Fibroblast of the aortic adventitia (primary cell): ENCODE data around the gene MGP. TPM values are rescaled to one million over a fixed set of nuclear protein-coding genes. Genes with fewer than 3 reads are reported as not detected.
A peak's percentile ranks its signal among the peaks of the same experiment; 100 is the strongest.

Experiments used
- DNase-seq: peaks from one replicate; pipeline ENCODE4 v3.0.0-alpha.2; 2010; ENCODE audit warnings: low read depth
- H3K4me3 ChIP-seq: 2 replicates; pipeline ENCODE4 v1.5.1; 2011; ENCODE audit warnings: low read depth, mild to moderate bottlenecking, control low read depth, low read length, moderate library complexity
- CTCF ChIP-seq: IDR thresholded peaks from 2 replicates; pipeline ENCODE4 v1.5.1; 2011; ENCODE audit warnings: mild to moderate bottlenecking, low read length, control low read depth, inconsistent platforms; ENCODE audit not compliant: insufficient read depth
- total RNA-seq: library from RNA; depleted of rRNA; stranded (reverse); fragments of >200 nt; gene quantifications from 2 replicates; pipeline ENCODE4 v1.2.3, GENCODE V29; 2012; ENCODE audit warnings: low replicate concordance

MGP gene
- total RNA-seq, 1 donor: 223 TPM

GRCh38 chr12:14873440-14874185 is 12.0 kb downstream of the MGP start:
- DNase-seq: no peak
- TF ChIP-seq CTCF: no peak

DNA sequence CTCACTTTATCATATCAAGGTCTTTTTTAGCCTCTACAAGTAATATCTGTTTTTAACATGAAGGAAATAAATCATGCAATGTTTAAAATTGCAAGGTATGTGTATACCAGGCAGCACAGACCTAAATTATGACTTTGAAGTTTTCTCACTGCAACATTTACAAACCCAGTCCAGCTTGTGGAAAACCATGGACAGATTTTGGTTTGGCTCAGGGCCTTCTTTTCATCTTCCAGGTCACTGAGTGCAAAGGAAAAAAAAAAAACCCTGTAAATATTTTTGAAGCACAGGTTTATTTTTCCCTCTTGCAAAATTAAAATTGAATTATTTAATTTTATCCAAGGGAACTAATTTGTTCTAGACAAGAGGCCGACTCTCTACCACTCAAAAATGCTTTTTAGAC is 13.8 kb downstream of the MGP start:
- no peak for DNase-seq
- TF ChIP-seq CTCF: no peak
- H3K4me3 ChIP-seq: no peak overlapping the region

More at GRCh38 chr12:14873440-14874185, 12.0 kb downstream of the MGP start:
- no peak overlapping the region for H3K4me3 ChIP-seq

- no peak for TF ChIP-seq CTCF
- H3K4me3 ChIP-seq: no peak overlapping the region
- DNase-seq: no peak
These were observed 14.4 kb downstream of the MGP start for GRCh38 chr12:14871247-14871646.

DNA sequence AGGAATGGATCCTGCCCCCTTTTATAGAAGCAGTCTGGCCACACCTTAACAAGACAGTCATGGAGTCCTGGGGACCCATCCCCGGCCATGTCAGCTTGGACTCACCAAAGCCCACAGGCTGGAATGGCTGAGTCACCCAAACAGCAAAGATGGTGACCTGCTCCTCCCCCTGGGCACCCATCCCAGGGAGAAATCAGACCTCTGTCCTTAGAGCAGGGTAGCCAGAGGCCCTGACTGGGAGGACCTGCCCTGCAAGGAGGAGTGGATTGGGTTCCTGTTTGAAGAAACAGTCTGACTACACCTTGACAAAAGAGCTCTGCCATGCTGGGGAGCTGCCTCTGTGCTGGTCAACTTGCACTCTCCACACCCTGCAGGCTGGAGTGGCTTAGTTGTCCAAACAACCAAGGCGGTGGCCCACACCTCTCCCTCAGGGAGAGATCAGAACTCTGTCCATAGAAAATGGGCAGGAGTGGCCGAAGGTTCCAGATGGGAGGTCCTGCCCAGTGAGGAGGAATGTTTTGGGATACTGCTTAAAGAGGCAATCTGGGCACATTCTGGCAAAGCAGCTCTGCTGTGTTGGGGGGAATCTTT is 16.6 kb downstream of the MGP start:
- H3K4me3 ChIP-seq: no peak overlapping the region
- DNase-seq: peak; percentile 34
- TF ChIP-seq CTCF: no peak

DNA sequence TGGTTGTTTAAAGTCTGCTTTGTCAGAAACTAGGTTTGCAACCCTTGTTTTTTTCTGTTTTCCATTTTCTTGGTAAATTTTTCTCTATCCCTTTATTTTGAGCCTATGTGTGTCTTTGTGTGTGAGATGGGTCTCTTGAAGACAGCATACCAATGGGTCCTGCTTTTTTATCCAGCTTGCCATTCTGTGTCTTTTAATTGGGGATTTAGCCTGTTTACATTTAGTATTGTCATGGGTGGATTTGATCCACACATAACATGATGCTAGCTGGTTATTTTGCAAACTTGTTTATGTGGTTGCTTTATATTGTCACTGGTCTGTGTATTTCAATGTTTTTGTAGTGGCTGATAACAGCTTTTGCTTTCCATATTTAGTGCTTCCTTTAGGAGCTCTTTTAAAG is 25.2 kb downstream of the MGP start:
- H3K4me3 ChIP-seq: no peak overlapping the region
- DNase-seq: no peak
- no peak for TF ChIP-seq CTCF

DNA sequence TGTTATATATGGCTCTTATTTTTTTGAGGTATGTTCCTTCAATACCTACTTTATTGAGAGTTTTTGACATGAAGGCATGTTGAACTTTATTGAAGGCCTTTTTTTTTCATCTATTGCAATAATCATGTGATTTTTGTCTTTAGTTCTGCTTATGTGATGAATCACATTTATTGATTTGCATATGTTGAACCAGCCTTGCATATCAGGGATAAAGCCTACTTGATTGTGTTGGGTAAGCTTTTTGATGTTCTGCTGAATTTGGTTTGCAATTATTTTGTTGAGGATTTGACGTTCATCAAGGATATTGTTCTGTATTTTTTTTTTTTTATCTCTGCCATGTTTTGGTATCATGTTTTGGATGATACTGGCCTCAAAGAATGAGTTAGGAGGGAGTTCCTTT is 27.1 kb downstream of the MGP start:
- DNase-seq: no peak
- TF ChIP-seq CTCF: no peak
- no peak overlapping the region for H3K4me3 ChIP-seq
